Mucosa of rectum (tissue), 2 donors: ENCODE results near the gene HAUS3.
"Not testable (repeated sequence)": the region's sequence is repeated elsewhere in the genome, so short reads cannot be mapped to it uniquely, and the experiment has no call there.

ENCODE experiments used
- H3K27ac ChIP-seq, 2 donors: one replicate each; pipeline ENCODE4 v1.7.0; 2013; ENCODE audit warnings: inconsistent platforms in 2 of 2, low read depth in 2 of 2, low read length in 2 of 2
- H3K27me3 ChIP-seq, 2 donors: one replicate each; pipeline ENCODE4 v1.7.0; 2013; ENCODE audit warnings: low read length in 2 of 2; ENCODE audit not compliant: control insufficient read depth in 2 of 2, insufficient read depth in 2 of 2
- H3K36me3 ChIP-seq, 2 donors: one replicate each; pipeline ENCODE4 v1.7.0; 2013; ENCODE audit warnings: low read length in 2 of 2; ENCODE audit not compliant: control insufficient read depth in 2 of 2, insufficient read depth in 2 of 2
- H3K4me1 ChIP-seq, 2 donors: one replicate each; pipeline ENCODE4 v1.7.0; 2013; ENCODE audit warnings: low read length in 2 of 2, mild to moderate bottlenecking in 1 of 2; ENCODE audit not compliant: control insufficient read depth in 2 of 2, insufficient read depth in 2 of 2
- H3K4me3 ChIP-seq, 2 donors: one replicate each; pipeline ENCODE4 v1.7.0; 2013; ENCODE audit warnings: low read length in 2 of 2
- H3K9ac ChIP-seq, 2 donors: one replicate each; pipeline ENCODE4 v1.7.0; 2013; ENCODE audit warnings: low read length in 2 of 2, low read depth in 1 of 2, mild to moderate bottlenecking in 1 of 2
- H3K9me3 ChIP-seq, 2 donors: one replicate each; pipeline ENCODE4 v1.7.0; 2013; ENCODE audit warnings: low read length in 2 of 2; ENCODE audit not compliant: control insufficient read depth in 2 of 2
- donor health status: healthy.
- donor health status: Normal muscosa, but diverticular disease.

The HAUS3 gene

DNA sequence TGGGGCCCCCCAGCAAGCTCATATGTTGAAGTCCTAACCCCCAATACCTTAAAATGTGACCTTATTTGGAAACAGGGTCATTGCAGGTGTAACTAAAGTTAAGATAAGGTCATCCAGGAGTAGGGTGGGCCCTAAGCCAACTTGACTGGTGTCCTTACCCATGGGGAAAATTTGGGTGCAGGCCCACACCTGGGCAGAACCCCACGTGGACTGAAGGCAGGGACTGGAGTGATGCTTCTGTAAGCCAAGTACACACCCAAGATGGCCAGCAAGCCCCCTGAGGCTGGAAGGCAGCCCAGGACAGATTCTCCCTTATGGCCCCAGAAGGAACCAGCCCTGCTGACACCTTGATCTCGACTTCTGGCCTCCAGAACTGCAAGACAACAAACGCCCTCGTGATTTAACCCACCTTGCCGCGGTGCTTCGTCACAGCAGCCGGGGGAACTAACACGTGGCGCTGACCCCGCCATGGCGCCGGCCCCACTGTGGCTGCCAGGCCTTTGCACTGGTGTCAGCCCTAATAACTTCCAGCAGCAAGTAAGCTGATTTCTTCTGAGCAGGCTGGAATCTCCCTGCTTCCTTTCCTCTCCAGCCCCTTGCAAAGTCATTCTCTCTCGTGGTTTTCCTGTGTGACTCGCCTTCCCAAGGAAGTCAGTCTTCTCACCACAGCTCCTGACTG lies 43.2 kb upstream of the HAUS3 start:
- Histone ChIP-seq H3K27ac (no peak overlapping the region), H3K9ac (no peak overlapping the region), H3K4me3 (no peak overlapping the region), H3K4me1 (peaks cover 0 to 4% of the 10 kb centered on the region in 2 donors), H3K27me3 (no peaks in the 10 kb centered on the region), H3K9me3 (no peaks in the 10 kb centered on the region), H3K36me3 (no peaks in the 10 kb centered on the region)

DNA sequence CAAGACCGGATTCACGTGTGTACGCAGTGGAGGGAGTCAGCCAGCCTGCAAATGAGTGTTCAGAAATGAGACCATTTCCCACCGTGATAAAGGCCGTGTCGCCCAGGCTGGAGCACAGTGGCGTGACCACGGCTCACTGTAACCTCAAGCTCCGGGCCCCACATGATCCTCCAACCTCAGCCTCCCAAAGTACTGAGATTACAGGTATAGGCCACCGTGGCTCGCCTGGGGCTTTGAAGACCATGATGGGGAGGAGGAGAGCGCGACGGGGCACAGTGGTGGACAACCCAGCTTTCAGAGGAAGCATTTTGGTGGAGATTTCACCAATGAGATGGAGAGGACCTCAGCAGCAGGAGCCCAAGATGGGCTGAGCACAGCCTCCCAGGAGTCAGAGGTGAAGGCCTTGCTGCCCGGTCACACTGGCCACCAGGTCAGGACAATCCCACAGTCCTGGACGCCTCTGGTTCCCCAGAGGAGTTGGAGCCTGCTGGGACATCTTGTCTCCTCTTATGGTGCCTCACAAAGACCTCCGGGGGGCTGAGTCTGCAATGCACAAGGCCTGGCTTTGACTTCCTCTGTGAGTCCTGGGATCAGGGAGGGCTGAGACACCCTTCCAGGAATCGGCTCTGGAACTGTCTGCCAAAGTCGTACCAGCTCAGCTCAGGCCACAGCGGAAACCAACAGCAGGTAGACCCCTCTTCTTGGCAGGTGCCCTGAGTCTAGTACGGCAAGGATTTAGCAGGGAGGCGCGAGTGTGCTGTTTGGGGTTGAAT lies 42.4 kb upstream of the HAUS3 start:
- Histone ChIP-seq H3K9ac (no peak overlapping the region), H3K9me3 (no peaks in the 10 kb centered on the region), H3K4me3 (no peak overlapping the region), H3K4me1 (no peaks in the 10 kb centered on the region), H3K36me3 (no peaks in the 10 kb centered on the region), H3K27me3 (no peaks in the 10 kb centered on the region), H3K27ac (no peak overlapping the region)

DNA sequence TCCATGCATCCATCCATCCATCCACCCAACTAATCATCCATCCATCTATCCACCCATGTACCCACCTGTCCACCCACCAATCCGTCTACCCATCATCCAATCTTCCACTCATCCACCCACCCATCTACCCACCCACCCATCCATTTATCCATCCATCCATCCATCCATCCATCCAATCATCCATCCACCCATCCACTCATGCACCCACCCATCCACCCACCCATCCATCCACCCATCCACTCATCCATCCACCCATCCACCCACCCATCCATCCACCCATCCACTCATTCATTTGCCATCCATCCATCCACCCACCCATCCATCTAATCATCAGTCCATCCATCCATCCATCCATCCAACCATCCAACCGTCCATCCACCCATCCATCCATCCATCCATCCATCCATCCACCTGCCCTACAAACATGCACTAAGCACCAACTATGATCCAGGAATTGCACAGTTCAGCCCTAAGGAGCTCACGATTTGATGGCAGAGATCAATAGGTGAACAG lies 41.3 kb upstream of the HAUS3 start:
- H3K9me3 ChIP-seq = no peaks in the 10 kb centered on the region
- H3K4me3 ChIP-seq = no peak overlapping the region
- H3K4me1 ChIP-seq = no peaks in the 10 kb centered on the region
- no peak overlapping the region for H3K27ac ChIP-seq
- no peak overlapping the region for H3K9ac ChIP-seq
- H3K27me3 ChIP-seq = no peaks in the 10 kb centered on the region
- H3K36me3 ChIP-seq = no peaks in the 10 kb centered on the region

DNA sequence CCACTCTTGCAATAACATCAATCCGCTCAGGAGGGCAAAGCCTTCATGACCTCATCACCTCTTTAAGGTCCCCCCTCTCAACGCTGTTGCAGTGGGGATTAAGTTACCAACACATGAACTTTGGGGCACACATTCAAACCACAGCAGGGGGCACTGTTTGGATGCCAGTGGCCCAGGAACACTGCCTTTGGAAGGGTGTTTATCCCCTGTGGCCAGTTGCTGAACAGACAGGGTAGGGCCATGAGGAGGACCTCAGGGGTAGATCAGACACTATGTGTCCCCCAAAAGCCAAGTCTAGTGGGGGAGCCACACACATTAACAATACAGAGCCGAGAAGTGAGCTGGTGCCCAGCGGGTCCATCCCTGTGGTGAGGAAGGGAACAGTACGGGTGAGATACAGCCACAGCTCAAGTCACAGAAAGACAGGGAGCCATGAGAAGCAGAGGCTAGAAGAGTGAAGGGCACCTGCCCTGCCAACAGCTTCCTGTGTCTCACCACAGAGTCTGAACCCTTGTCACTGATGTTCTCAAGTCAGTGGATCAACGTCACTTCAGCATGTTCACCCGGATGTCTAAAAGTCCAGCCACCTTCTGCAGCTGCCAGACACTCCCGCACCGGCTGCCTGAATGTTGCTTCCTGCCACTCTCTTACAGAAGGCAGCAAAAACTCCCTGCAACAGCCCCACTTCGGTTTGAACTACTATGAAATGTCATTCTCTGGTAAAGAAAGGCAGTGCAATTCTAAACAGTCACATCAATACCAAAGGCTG lies 39.8 kb upstream of the HAUS3 start:
- H3K27ac ChIP-seq = peak overlapping the region in 1 of 2 donors; percentile 61
- H3K4me1 ChIP-seq = no peaks in the 10 kb centered on the region
- H3K4me3 ChIP-seq = no peak overlapping the region
- H3K9ac ChIP-seq = no peak overlapping the region
- no peaks in the 10 kb centered on the region for H3K36me3 ChIP-seq
- no peaks in the 10 kb centered on the region for H3K9me3 ChIP-seq
- no peaks in the 10 kb centered on the region for H3K27me3 ChIP-seq

DNA sequence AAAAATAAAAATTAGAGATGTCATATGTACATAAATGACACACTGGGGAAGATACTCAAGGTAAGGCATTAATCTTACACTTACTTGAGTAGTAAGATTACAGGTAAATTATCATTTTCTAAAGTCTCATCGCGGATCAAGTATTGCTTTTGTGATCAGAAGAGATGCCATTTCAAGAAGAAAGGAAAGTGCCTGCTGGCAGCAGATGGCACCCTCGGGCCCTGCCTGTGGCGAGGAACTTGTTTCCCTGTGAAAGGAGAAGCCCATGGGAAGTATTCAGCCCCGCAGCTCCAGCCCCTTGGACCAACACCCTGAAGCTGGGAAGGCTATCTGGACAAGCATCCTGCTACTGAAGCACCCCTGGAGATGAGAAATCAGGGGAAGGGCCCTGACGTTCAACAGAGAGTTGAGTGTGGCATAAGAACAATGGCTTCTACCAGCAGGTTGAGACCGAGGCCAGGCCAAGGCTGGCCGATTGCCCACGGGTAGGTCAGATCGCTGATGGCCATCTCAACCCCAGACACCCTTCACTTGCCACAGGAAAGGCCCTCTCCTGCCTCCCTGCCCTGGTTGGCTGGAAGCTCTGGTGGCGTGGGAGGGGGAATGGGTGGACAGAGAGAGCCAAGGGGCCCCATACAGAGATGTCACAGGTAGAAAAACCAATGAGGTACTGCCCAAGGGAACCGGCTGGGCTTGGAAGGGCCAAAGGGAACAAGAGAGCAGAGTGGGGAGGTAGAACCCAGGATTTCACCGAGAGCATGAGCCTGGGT lies 38.8 kb upstream of the HAUS3 start:
- Histone ChIP-seq H3K27ac (no peak overlapping the region), H3K4me3 (no peak overlapping the region)

DNA sequence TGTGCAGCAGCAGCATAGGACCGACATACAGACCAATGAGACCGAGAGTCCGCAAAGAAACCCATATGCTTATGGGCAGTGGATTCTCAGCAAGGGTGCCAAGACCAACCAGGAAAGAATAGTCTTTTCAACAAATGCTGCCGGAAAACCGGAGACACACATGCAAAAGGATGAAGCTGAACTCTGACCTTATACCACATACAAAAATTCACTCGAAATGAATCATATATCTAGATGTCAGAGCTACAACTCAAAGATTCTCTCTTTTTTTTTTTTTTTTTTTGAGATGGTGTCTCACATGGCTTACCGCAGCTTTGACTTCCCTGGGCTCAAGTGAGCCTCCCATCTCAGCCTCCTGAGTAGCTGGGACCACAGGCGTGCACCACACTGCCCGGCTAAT lies 36.0 kb upstream of the HAUS3 start:
- H3K9me3 ChIP-seq = no peaks in the 10 kb centered on the region
- peaks cover 0 to 3% of the 10 kb centered on the region in 2 donors for H3K36me3 ChIP-seq
- H3K27me3 ChIP-seq = no peaks in the 10 kb centered on the region
- H3K4me1 ChIP-seq = no peaks in the 10 kb centered on the region
- no peak overlapping the region for H3K27ac ChIP-seq
- no peak overlapping the region for H3K9ac ChIP-seq
- H3K4me3 ChIP-seq = no peak overlapping the region

More for the DNA sequence above, 38.8 kb upstream of the HAUS3 start:
- H3K9me3 ChIP-seq = no peaks in the 10 kb centered on the region
- no peaks in the 10 kb centered on the region for H3K4me1 ChIP-seq
- H3K36me3 ChIP-seq = no peaks in the 10 kb centered on the region
- H3K9ac ChIP-seq = no peak overlapping the region
- no peaks in the 10 kb centered on the region for H3K27me3 ChIP-seq

DNA sequence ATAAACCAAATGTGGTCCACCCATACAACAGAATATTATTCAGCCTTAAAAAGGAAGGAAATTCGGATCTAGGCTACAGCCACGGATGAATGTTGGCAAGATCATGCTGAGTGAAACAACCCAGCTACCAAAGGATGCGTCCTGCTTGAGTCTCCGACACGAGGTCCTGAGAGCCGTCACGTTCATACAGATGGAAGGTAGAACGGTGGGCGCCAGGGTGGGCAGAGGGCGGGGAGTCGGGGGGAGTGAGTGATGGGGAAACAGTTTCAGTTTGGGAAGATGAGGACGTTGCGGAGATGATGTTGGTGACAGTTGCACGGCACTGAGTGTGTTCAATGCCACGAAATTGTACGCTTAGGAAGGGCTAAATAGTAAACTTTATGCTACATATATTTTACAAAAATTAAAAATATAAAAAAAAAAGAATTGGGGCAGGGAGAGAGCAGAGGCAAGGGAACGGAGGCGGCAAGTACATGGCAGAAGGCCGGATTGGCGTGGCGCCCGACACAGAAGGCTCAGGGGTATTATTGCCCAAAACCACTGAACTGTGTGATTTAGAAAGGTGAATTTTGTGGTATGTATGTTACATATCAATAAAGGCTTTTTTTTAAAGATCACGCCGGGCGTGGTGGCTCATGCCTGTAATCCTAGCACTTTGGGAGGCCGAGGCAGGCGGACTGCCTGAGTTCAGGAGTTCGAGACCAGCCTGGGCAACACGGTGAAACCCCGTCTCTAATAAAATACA lies 34.8 kb upstream of the HAUS3 start:
- Histone ChIP-seq H3K27me3 (no peaks in the 10 kb centered on the region), H3K4me1 (no peaks in the 10 kb centered on the region), H3K36me3 (peaks cover 4% of the 10 kb centered on the region in 2 donors), H3K4me3 (no peak overlapping the region), H3K9ac (no peak overlapping the region), H3K9me3 (no peaks in the 10 kb centered on the region), H3K27ac (no peak overlapping the region)

DNA sequence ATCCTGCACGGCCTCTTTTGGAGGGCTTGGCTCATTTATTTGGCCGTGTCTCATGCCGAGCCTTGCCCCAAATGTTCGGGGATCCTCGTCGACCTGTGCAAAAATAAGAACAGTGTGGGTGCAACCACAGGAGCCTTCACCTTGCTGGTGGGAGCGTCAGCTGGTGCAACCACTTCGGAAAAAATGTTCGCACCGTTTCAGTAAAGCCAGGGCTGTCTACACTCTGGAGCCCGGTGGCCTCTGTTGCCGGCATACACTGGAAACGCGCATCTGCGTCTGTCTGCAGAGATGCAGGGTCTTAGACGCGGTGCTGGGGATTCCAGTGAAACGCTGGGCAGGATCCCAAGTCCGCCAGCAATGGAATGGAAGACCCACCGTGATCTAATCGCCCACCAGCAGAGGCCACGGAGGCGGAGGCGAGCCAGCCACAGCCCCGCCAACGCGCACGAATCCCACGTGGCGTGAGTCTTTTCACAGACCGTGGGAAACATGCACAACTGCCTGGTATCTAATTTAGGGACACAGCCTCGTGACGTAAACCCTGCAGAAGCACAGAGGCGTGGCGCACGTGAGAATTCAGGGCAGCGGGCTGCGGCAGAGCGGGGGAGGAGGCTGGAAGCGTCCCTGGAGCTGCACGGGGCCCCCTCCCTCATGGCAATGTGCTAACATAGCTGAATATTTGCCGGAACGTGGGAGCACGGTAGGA lies 33.8 kb upstream of the HAUS3 start:
- Histone ChIP-seq H3K9me3 (no peaks in the 10 kb centered on the region), H3K9ac (no peak overlapping the region), H3K36me3 (peaks cover 4% of the 10 kb centered on the region in 2 donors), H3K27ac (no peak overlapping the region), H3K4me3 (no peak overlapping the region), H3K27me3 (no peaks in the 10 kb centered on the region), H3K4me1 (no peaks in the 10 kb centered on the region)

DNA sequence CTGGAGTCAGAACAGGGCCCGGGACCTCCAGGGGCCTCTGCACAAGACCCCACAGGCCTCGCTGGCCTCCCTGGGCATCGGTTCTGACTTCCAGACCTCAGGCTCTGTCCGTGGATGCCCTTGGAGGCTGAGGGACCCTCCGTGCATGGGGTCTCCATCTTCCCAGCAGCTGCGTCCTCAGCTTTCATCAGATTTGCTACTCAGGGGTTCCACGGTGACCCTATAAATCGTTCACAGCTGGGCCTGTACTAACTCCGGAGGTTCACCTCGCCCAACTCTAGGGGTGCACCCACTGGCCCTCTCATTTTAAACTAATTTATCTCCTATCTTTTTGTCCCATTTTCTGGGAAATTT lies 33.1 kb upstream of the HAUS3 start:
- H3K27ac ChIP-seq, H3K9me3 ChIP-seq, H3K4me1 ChIP-seq, H3K27me3 ChIP-seq, H3K36me3 ChIP-seq, H3K9ac ChIP-seq, H3K4me3 ChIP-seq: not testable (repeated sequence)
